Urinary bladder (tissue), 4 donors: ENCODE results near the gene CMKLR1. TPM values are rescaled to one million over a fixed set of nuclear protein-coding genes. Genes with fewer than 3 reads are reported as not detected.

ENCODE experiments used
- DNase-seq: peaks from one replicate; pipeline ENCODE4 v3.0.0-alpha.2; 2015; ENCODE audit errors: extremely low spot score
- H3K27ac ChIP-seq: one replicate; pipeline ENCODE4 v1.5.1; 2013; ENCODE audit warnings: low read depth, mild to moderate bottlenecking, moderate library complexity
- H3K36me3 ChIP-seq: one replicate; pipeline ENCODE4 v1.6.1; 2013; ENCODE audit warnings: mild to moderate bottlenecking, moderate library complexity; ENCODE audit not compliant: insufficient read depth
- H3K4me1 ChIP-seq: one replicate; pipeline ENCODE4 v1.6.1; 2013; ENCODE audit warnings: mild to moderate bottlenecking, moderate library complexity; ENCODE audit not compliant: insufficient read depth
- H3K4me3 ChIP-seq: one replicate; pipeline ENCODE4 v1.5.1; 2013; ENCODE audit warnings: low read depth, low read length
- WGBS: extraction: QIAGEN DNeasy Blood & Tissue Kit; methylation state at CpG from one replicate; pipeline ENCODE4 v1.1.7; 2013; 5-methylcytosine and 5-hydroxymethylcytosine counted together
- polyA plus RNA-seq: library from polyadenylated mRNA; stranded (reverse); fragments of 200-250 nt; gene quantifications from one replicate; pipeline ENCODE4 v1.2.3, GENCODE V29; 2013
- total RNA-seq: library from RNA; depleted of rRNA; stranded (reverse); fragments of >200 nt; gene quantifications from one replicate; pipeline ENCODE4 v1.2.3, GENCODE V29; 2014
- donor health status: healthy with polysubstance abuse.
- donor health status: healthy.

The CMKLR1 gene
- total and polyA plus RNA-seq, 2 donors: 6.4 to 17.6 TPM

GRCh38 chr12:108282160-108282559, 57.0 kb downstream of the CMKLR1 start:
- DNase-seq: no peak
- no peaks in the 10 kb centered on the region for H3K4me1 ChIP-seq
- no peaks in the 10 kb centered on the region for H3K36me3 ChIP-seq
- 29% methylated on average over 2 of the region's 2 CpGs for WGBS
- H3K4me3 ChIP-seq: no peak overlapping the region
- no peak overlapping the region for H3K27ac ChIP-seq

- Histone ChIP-seq H3K4me1 (no peaks in the 10 kb centered on the region), H3K36me3 (no peaks in the 10 kb centered on the region), H3K4me3 (no peak overlapping the region), H3K27ac (no peak overlapping the region)
- DNase-seq: no peak
Measured at GRCh38 chr12:108277613-108278012, 61.5 kb downstream of the CMKLR1 start.

GRCh38 chr12:108273217-108273616, 65.9 kb downstream of the CMKLR1 start:
- no peaks in the 10 kb centered on the region for H3K4me1 ChIP-seq
- no peak overlapping the region for H3K27ac ChIP-seq

DNA sequence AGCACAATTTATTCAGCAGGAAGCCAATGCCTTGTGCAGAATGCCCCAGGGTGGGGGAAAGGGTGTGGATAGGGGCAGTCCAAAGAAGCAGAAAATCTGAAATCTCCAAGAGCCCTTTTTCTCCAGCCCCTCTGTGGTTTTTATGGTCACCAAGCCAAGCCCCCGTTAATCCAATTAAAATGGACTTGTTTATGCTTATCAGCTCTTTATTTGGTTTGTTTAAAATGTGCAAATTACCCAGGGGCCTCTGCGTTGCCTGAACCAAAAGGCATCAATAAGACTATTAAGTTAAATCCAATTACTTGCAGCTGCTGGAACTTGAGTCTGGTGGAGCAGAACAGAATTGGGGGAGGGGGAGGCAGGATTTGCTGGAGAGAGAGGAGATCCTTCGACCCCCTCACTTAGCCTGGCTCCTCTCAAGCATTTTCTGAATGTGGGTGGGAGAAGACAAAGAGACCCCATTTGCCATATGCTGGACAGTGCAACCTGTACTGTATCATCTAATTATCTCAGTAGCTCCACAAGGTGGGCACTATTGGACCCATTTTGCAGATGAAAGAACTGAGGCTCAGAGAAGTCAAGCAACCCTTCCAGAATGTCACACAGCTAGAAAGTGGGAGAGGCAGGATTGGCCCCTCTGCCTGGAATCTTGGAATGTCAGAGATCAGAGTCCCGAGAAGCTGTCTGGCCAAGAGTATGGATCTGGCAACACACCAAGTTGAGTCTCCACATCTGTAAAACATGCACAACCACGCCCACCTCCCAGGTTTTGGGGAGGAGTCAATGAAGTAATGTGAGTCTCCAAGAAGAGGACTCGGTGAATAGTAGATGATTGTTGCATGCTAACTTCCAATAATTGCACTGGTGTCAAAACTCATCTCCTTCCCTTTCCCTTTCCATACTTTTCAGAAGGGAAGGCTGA, 66.9 kb downstream of the CMKLR1 start:
- 43% methylated on average over 6 of the region's 6 CpGs for WGBS
- Histone ChIP-seq H3K4me3 (no peak overlapping the region), H3K27ac (no peak overlapping the region), H3K36me3 (no peaks in the 10 kb centered on the region), H3K4me1 (no peaks in the 10 kb centered on the region)
- DNase-seq: peak; percentile 17

More at GRCh38 chr12:108273217-108273616, 65.9 kb downstream of the CMKLR1 start:
- Histone ChIP-seq H3K4me3 (no peak overlapping the region), H3K36me3 (no peaks in the 10 kb centered on the region)
- no peak for DNase-seq
- WGBS: 44% methylated on average over 2 of the region's 2 CpGs

DNA sequence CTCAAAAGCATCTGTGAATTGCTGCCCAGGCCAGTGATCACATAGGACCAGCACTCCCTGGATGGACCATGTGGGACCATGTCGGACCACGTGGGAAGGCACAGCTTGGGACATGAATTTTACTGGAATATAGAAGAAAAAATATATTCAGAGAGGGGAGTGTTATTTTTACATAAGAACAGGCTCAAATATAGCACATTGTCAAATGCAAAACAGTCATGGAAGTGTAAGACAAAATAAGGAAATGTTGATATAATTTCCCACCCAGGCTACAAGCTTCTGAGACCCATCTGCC, 68.3 kb downstream of the CMKLR1 start:
- 60% methylated on average over 2 of the region's 2 CpGs for WGBS
- Histone ChIP-seq H3K27ac (no peak overlapping the region), H3K4me1 (no peaks in the 10 kb centered on the region), H3K4me3 (no peak overlapping the region), H3K36me3 (no peaks in the 10 kb centered on the region)
- DNase-seq: no peak

DNA sequence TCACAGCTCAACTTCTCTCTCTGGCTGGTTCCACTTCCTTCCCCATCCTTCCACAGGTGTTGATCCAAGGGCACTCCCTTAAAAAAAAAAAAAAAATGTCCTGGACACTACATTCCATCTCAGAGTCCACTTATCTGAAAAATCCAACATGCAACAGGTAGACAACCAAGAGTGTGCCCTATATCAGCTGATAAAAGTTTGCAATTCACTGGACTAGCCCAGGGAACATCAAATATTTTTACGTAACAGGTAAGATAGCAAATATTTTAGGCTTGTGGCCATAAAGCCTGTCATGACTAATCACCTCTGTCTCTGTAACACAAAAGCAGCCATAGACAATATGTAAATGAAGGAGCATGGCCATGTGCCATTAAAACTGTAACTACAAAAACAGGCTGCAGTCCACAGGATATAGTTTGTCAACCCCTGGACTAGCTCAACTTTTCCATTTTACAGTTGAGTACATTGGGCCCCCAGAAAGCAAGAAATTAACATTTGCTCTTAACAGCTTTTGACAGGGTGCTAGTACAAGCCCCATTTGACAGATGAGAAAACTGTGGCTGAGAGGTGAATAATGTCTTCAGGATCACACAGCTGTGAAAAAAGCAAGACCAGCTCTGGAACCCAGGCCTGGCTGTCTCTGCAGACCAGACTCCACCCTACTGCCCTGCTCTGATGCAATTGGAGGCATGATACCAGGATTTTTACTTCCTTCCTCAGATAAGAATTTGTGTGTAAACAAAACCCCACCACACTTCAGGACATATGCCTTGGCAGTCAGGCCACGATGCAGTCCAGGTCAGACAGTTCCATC, 68.9 kb downstream of the CMKLR1 start:
- H3K27ac ChIP-seq: no peak overlapping the region
- WGBS: 49% methylated on average over 2 of the region's 2 CpGs
- no peaks in the 10 kb centered on the region for H3K4me1 ChIP-seq
- no peaks in the 10 kb centered on the region for H3K36me3 ChIP-seq
- H3K4me3 ChIP-seq: no peak overlapping the region
- DNase-seq: no peak

GRCh38 chr12:108269224-108269623, 69.9 kb downstream of the CMKLR1 start:
- H3K4me3 ChIP-seq: no peak overlapping the region
- DNase-seq: no peak
- H3K36me3 ChIP-seq: no peaks in the 10 kb centered on the region
- no peak overlapping the region for H3K27ac ChIP-seq
- no peaks in the 10 kb centered on the region for H3K4me1 ChIP-seq
- 83% methylated on average over 1 of the region's 1 CpG for WGBS

DNA sequence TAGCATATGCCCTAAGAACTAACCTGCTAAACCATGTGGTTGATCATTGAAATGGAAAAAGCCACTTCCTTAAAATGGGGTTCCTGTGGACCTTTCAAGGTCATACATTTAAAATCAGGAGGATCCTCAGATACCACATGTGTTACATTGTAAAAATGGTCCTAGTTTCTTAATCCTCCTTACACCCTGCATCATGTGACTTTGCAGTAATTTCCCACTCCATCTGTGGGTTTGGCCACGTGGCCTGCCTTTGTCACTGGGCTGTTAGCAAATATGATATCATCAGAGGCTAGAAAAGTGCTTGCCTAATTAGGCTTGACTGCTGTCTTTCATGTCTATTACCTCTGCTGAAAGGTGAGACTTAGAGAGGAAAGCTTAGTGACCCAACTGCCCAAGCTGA, 70.7 kb downstream of the CMKLR1 start:
- DNase-seq: no peak
- WGBS: 34% methylated on average over 1 of the region's 1 CpG
- Histone ChIP-seq H3K27ac (no peak overlapping the region), H3K36me3 (no peaks in the 10 kb centered on the region), H3K4me3 (no peak overlapping the region), H3K4me1 (no peaks in the 10 kb centered on the region)

DNA sequence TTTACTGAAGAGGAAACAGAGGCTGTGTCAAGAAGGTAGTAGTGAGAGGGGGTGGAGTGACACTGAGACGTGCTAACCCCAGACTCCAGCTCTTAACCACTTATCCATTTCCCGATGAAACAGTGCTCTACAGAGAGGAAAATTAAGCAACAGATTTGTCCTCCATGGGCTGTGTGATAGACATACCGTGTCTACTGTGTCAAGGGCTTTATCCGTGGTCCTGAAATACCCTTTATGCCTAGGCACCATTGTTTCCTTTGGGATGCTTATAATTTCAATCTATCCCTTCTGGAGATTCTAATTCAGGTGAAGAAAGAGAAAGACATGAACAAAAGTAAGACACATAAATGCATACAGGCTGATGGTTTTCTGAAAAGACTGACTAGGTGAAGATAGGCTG, 71.7 kb downstream of the CMKLR1 start:
- Histone ChIP-seq H3K36me3 (no peaks in the 10 kb centered on the region), H3K27ac (no peak overlapping the region), H3K4me3 (no peak overlapping the region), H3K4me1 (no peaks in the 10 kb centered on the region)
- no peak for DNase-seq
- 62% methylated on average over 4 of the region's 4 CpGs for WGBS

DNA sequence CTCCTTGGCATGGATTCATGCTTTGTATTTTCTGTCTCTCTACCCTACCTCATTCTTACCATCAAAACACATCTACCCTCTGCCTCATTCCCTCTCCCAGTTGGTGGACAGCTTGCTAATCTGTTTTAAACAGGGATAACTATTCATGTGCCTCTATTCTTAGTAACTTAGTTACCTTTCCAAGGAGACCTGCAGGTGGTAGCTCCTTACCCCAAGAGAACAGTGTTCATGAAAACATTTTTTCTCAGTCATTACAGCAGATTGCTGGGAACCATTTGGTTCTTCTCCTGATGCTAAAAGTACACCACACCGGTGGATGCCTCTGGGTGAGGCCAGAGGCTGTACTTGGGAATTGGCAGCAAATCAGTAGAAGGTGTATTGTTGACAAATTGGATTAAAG, 73.0 kb downstream of the CMKLR1 start:
- no peak overlapping the region for H3K4me3 ChIP-seq
- 59% methylated on average over 1 of the region's 1 CpG for WGBS
- H3K36me3 ChIP-seq: no peaks in the 10 kb centered on the region
- no peaks in the 10 kb centered on the region for H3K4me1 ChIP-seq
- H3K27ac ChIP-seq: no peak overlapping the region
- DNase-seq: no peak

DNA sequence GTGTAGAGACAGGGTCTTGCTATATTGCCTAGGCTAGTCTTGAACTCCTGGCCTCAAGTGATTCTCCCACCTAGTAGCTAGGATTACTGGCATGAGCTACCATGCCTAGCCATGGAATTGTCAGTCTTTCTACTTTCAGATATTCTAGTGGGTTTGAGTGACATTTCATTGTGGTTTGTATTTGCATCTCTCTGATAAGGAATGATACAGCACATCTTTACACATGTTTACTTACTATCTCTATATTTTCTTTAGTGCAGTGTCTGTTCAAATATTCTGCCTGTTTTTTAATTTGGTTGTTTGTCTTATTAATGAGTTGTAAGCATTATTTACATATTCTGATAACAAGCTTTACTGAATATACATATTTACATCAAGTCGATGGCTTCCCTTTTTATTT, 73.6 kb downstream of the CMKLR1 start:
- DNase-seq: no peak
- Histone ChIP-seq H3K4me1 (no peaks in the 10 kb centered on the region), H3K4me3 (no peak overlapping the region), H3K27ac (no peak overlapping the region), H3K36me3 (no peaks in the 10 kb centered on the region)
- 71% methylated on average over 1 of the region's 1 CpG for WGBS

GRCh38 chr12:108260969-108261368, 78.1 kb downstream of the CMKLR1 start:
- H3K4me3 ChIP-seq: no peak overlapping the region

DNA sequence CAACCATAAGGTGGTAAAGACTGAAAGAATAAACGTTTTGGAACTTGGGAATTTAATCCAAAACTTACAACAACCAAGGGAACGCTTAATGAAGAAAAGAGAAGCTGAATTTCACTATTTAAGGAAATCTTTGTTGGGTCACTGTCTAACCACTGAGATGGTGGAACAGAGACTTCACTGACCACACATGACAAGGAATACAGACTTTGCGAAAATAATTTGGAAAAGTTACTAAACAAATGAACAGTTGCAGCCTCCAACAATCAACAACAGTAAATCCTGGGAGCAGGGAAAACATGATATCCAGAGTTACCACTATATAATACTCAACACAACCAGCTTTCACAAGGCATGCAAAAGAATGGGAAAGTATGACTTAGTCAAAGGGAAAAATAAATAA, 79.1 kb downstream of the CMKLR1 start:
- Histone ChIP-seq H3K27ac (no peak overlapping the region), H3K4me1 (no peaks in the 10 kb centered on the region), H3K36me3 (no peaks in the 10 kb centered on the region), H3K4me3 (no peak overlapping the region)
- no peak for DNase-seq
- WGBS: 40% methylated on average over 3 of the region's 3 CpGs

More at GRCh38 chr12:108260969-108261368, 78.1 kb downstream of the CMKLR1 start:
- Histone ChIP-seq H3K36me3 (no peaks in the 10 kb centered on the region), H3K4me1 (no peaks in the 10 kb centered on the region), H3K27ac (no peak overlapping the region)
- no peak for DNase-seq

GRCh38 chr12:108257610-108258106, 81.5 kb downstream of the CMKLR1 start:
- no peaks in the 10 kb centered on the region for H3K36me3 ChIP-seq
- H3K4me3 ChIP-seq: no peak overlapping the region
- H3K27ac ChIP-seq: no peak overlapping the region
- DNase-seq: no peak
- WGBS: 76% methylated on average over 4 of the region's 4 CpGs
- no peaks in the 10 kb centered on the region for H3K4me1 ChIP-seq
